Stimulated activated CD4-positive, alpha-beta T cell treated with anti-CD3 and anti-CD28 coated beads, Interleukin-15, amount 100 ng/mL, for 48 hours (primary cell): ENCODE measurements around the gene FGFR3.

ENCODE experiments used
- DNase-seq, 2 donors: peaks; one replicate each; pipeline ENCODE4 v3.0.0-alpha.2; 2020; ENCODE audit warnings: low read depth in 2 of 2

FGFR3 gene

GRCh38 chr4:1788254-1788973 is 4.7 kb upstream of the FGFR3 start:
- no peak for DNase-seq

- no peak for DNase-seq
These were observed 3.5 kb upstream of the FGFR3 start for GRCh38 chr4:1789552-1789951.

- no peak for DNase-seq
These were observed 3.1 kb upstream of the FGFR3 start for GRCh38 chr4:1790005-1790404.

GRCh38 chr4:1792158-1792831 is 798 bp upstream of the FGFR3 start:
- no peak for DNase-seq

- peak in 1 of 2 donors; percentile 22 for DNase-seq
These were observed 375 bp downstream of the FGFR3 start for GRCh38 chr4:1793496-1793840.

- no peak for DNase-seq
These were observed 1.1 kb downstream of the FGFR3 start for GRCh38 chr4:1793940-1794808.

GRCh38 chr4:1794809-1795298 is 1.8 kb downstream of the FGFR3 start:
- no peak for DNase-seq

- no peak for DNase-seq
These were observed 2.5 kb downstream of the FGFR3 start for GRCh38 chr4:1795299-1796195.

- DNase-seq: no peak
These were observed 3.6 kb downstream of the FGFR3 start for GRCh38 chr4:1796486-1797204.

- no peak for DNase-seq
These were observed 4.3 kb downstream of the FGFR3 start for GRCh38 chr4:1797298-1797860.

- no peak for DNase-seq
These were observed 4.9 kb downstream of the FGFR3 start for GRCh38 chr4:1797861-1798579.

- no peak for DNase-seq
These were observed 5.7 kb downstream of the FGFR3 start for GRCh38 chr4:1798580-1799386.

GRCh38 chr4:1799387-1800375 is 6.6 kb downstream of the FGFR3 start:
- DNase-seq: no peak

- no peak for DNase-seq
These were observed 7.7 kb downstream of the FGFR3 start for GRCh38 chr4:1800805-1801204.

GRCh38 chr4:1801286-1801958 is 8.3 kb downstream of the FGFR3 start:
- DNase-seq: no peak

GRCh38 chr4:1802151-1802715 is 9.1 kb downstream of the FGFR3 start:
- DNase-seq: no peak
